ENCODE results near the gene HRC.
"Not testable (repeated sequence)": the region's sequence is repeated elsewhere in the genome, so short reads cannot be mapped to it uniquely, and the experiment has no call there.

Gene HRC

GRCh38 chr19:49132974-49133609 lies 22.1 kb downstream of the HRC start:
- DNase-seq = no peak

GRCh38 chr19:49130325-49130724 lies 24.9 kb downstream of the HRC start:
- no peak for DNase-seq

GRCh38 chr19:49129238-49129583 lies 26.0 kb downstream of the HRC start:
- no peak for DNase-seq

- no peak for DNase-seq
These were observed 26.5 kb downstream of the HRC start for GRCh38 chr19:49128545-49129237.

GRCh38 chr19:49127674-49128544 lies 27.3 kb downstream of the HRC start:
- DNase-seq = peak; percentile 92

GRCh38 chr19:49127225-49127624 lies 28.0 kb downstream of the HRC start:
- DNase-seq = not testable (repeated sequence)

GRCh38 chr19:49126575-49126974 lies 28.6 kb downstream of the HRC start:
- no peak for DNase-seq

GRCh38 chr19:49125025-49125731 lies 30.0 kb downstream of the HRC start:
- no peak for DNase-seq

- not testable (repeated sequence) for DNase-seq
These were observed 31.9 kb downstream of the HRC start for GRCh38 chr19:49123285-49123684.

- not testable (repeated sequence) for DNase-seq
These were observed 33.4 kb downstream of the HRC start for GRCh38 chr19:49121841-49122240.

- no peak for DNase-seq
These were observed 34.3 kb downstream of the HRC start for GRCh38 chr19:49120868-49121267.

GRCh38 chr19:49120325-49120683 lies 34.9 kb downstream of the HRC start:
- DNase-seq = no peak

- DNase-seq = no peak
These were observed 35.5 kb downstream of the HRC start, which contains the start of gene PPFIA3 for GRCh38 chr19:49119411-49120324. TSS of gene PPFIA3 (plus strand) at chr19:49119544. CDS start at chr19:49127874, 8,330 bp downstream.

- DNase-seq = peak; percentile 88
These were observed 36.4 kb downstream of the HRC start, which contains the start of gene C19orf73 for GRCh38 chr19:49118565-49119410. TSS of gene C19orf73 (minus strand) at chr19:49119143. CDS start at chr19:49119022, 121 bp downstream.

- DNase-seq = no peak
These were observed 37.3 kb downstream of the HRC start for GRCh38 chr19:49117677-49118564.

GRCh38 chr19:49116544-49116943 lies 38.7 kb downstream of the HRC start:
- DNase-seq = no peak

- DNase-seq = peak; percentile 33
These were observed 40.4 kb downstream of the HRC start for GRCh38 chr19:49114630-49115363.

- DNase-seq = peak; percentile 46
These were observed 41.2 kb downstream of the HRC start, which contains the start of gene LIN7B for GRCh38 chr19:49113762-49114629. TSS of gene LIN7B (plus strand) at chr19:49114370. CDS start at chr19:49114405, 35 bp downstream.

Measured in NCI-H1694 treated with DMSO at 0.1 percent for 48 hours (cell line).